ENCODE data around the gene VTI1A.

GRCh38 chr10:112820320-112820719 lies 373.3 kb downstream of the VTI1A start:
- no peak for TF ChIP-seq POLR2A (IDR thresholded peaks at IDR 0.05)
- TF ChIP-seq POLR2AphosphoS5 (IDR thresholded peaks at IDR 0.05), result no peak
- no peak for TF ChIP-seq CTCF (IDR thresholded peaks at IDR 0.05)
- no peak for TF ChIP-seq EP300 (IDR thresholded peaks at IDR 0.05)

Measured in upper lobe of left lung (tissue), 4 donors.